Epithelial cell of prostate (primary cell): ENCODE measurements around the gene CUL4A.
"Not testable (repeated sequence)": the region's sequence is repeated elsewhere in the genome, so short reads cannot be mapped to it uniquely, and the experiment has no call there.

Source experiments
- DNase-seq: peaks from one replicate; pipeline ENCODE4 v3.0.0-alpha.2; 2011; ENCODE audit warnings: low read depth, low spot score
- H3K27ac ChIP-seq: fragments of 450-650 bp; 2 replicates; pipeline ENCODE4 v1.5.1; 2017; ENCODE audit warnings: mild to moderate bottlenecking

CUL4A gene

GRCh38 chr13:113231306-113232207 is 22.1 kb downstream of the CUL4A start:
- DNase-seq: no peak
- no peak overlapping the region for H3K27ac ChIP-seq

GRCh38 chr13:113232208-113233003 is 23.0 kb downstream of the CUL4A start:
- no peak for DNase-seq
- H3K27ac ChIP-seq: no peak overlapping the region

GRCh38 chr13:113233101-113233500 is 23.7 kb downstream of the CUL4A start:
- DNase-seq: no peak
- H3K27ac ChIP-seq: no peak overlapping the region

GRCh38 chr13:113238536-113238935 is 29.1 kb downstream of the CUL4A start:
- no peak overlapping the region for H3K27ac ChIP-seq
- no peak for DNase-seq

GRCh38 chr13:113239357-113239756 is 29.9 kb downstream of the CUL4A start:
- no peak overlapping the region for H3K27ac ChIP-seq
- DNase-seq: no peak

GRCh38 chr13:113239986-113240385 is 30.6 kb downstream of the CUL4A start:
- H3K27ac ChIP-seq: no peak overlapping the region
- no peak for DNase-seq

GRCh38 chr13:113241623-113242022 is 32.2 kb downstream of the CUL4A start:
- not testable (repeated sequence) for H3K27ac ChIP-seq, DNase-seq

- no peak for DNase-seq
- no peak overlapping the region for H3K27ac ChIP-seq
Observed at GRCh38 chr13:113243847-113244246, 34.4 kb downstream of the CUL4A start.

- H3K27ac ChIP-seq: no peak overlapping the region
- DNase-seq: no peak
Observed at GRCh38 chr13:113245849-113246796, 36.7 kb downstream of the CUL4A start.

- DNase-seq: no peak
- H3K27ac ChIP-seq: no peak overlapping the region
Observed at GRCh38 chr13:113252516-113253095, 43.2 kb downstream of the CUL4A start.

- not testable (repeated sequence) for DNase-seq, H3K27ac ChIP-seq
Observed at GRCh38 chr13:113257908-113258307, 48.5 kb downstream of the CUL4A start.

GRCh38 chr13:113258321-113259054 is 49.1 kb downstream of the CUL4A start:
- H3K27ac ChIP-seq: no peak overlapping the region
- no peak for DNase-seq

- H3K27ac ChIP-seq: no peak overlapping the region
- no peak for DNase-seq
Observed at GRCh38 chr13:113260996-113261395, 51.6 kb downstream of the CUL4A start.

GRCh38 chr13:113263016-113263415 is 53.6 kb downstream of the CUL4A start:
- not testable (repeated sequence) for DNase-seq, H3K27ac ChIP-seq

GRCh38 chr13:113267642-113268405 is 58.4 kb downstream of the CUL4A start:
- H3K27ac ChIP-seq: no peak overlapping the region
- DNase-seq: no peak

- no peak for DNase-seq
Observed at GRCh38 chr13:113272031-113272430, 62.6 kb downstream of the CUL4A start.

GRCh38 chr13:113272701-113273181 is 63.3 kb downstream of the CUL4A start:
- no peak overlapping the region for H3K27ac ChIP-seq
- DNase-seq: no peak

More at GRCh38 chr13:113272031-113272430, 62.6 kb downstream of the CUL4A start:
- H3K27ac ChIP-seq: no peak overlapping the region

- no peak overlapping the region for H3K27ac ChIP-seq
- no peak for DNase-seq
Observed at GRCh38 chr13:113273321-113273720, 63.9 kb downstream of the CUL4A start.
